ENCODE results near the gene ACOXL. TPM values are rescaled to one million over a fixed set of nuclear protein-coding genes. Genes with fewer than 3 reads are reported as not detected.
"Not testable (repeated sequence)": the region's sequence is repeated elsewhere in the genome, so short reads cannot be mapped to it uniquely, and the experiment has no call there.

Gene ACOXL
- polyA plus RNA-seq (2013, experiment 1 of 2; ENCODE audit: insufficient read length) = 0.05 TPM
- polyA plus RNA-seq (2013, experiment 2 of 2; ENCODE audit: insufficient read length) = 0.07 TPM

DNA sequence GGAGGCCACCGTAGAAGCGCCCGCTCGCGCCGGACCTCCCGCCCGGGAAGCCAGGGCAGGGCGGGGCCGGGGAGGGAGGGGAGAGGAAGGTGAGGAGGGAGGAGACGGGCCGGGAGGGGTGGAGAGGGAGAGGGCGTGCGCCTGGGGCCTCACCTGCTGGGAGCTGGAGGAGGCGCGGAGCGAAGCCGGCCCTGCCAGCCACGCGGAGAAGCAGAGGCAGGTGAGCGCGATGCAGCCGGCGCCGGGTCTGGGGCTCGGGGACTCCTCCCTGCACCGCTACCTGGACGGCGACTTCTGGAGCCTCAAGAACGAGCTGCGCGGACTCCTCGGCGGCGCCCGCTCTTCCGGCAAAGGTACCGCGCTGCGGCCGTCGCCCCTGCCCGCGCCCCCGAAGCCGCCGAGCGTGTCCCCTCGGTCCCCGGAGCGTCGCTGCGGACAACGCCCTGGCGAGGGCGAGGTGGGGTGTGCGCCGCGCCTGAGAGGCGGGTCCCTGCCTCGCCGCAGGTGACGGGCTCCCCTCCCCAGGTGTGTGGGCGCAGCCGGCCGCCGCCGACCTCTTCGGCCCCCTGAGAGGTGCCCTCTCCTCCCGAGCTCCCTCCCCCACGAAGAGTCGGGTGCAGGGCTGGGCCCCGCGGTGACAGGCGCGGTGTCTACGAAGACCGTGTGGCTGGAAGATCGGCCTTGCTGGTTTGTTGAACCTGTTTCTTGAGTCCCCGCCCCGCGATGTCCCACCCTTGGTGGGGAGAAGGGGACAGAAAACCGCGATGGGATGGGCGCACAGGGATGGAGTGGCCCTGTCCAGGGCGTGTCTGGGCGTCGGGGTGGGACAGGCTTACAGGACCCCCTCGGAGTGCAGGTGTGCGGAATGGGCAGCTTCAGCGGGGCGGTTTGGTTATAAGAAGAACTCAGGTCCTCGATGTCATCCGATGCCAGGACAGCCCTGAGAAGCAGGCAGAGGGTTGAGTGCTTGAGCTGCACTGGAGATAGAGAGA is at the start of gene ACOXL:
ACOXL (plus strand) TSS at position 152 of the 992 bp plus-strand sequence. CDS start 35,817 bp downstream, outside the sequence.
- no peak for DNase-seq

DNA sequence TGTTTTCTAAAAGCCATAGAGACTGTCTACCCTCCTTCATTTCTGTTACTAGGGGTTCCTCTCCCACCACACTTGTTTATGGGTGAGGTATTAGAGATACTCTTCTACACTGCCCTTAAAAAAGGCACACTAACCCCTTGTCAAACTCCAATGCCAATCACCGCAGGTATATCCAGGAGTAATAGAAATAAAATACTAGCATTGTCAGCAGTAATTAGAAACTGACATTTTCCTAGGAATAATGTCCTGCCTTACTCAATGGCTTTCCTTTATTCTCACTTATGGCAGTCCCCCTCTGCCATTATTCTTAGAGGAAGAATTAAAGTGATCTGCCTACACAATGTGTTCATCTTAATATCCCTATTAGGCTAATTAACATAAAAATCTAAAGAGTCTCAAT is 49.5 kb upstream of the ACOXL start:
- DNase-seq = no peak

DNA sequence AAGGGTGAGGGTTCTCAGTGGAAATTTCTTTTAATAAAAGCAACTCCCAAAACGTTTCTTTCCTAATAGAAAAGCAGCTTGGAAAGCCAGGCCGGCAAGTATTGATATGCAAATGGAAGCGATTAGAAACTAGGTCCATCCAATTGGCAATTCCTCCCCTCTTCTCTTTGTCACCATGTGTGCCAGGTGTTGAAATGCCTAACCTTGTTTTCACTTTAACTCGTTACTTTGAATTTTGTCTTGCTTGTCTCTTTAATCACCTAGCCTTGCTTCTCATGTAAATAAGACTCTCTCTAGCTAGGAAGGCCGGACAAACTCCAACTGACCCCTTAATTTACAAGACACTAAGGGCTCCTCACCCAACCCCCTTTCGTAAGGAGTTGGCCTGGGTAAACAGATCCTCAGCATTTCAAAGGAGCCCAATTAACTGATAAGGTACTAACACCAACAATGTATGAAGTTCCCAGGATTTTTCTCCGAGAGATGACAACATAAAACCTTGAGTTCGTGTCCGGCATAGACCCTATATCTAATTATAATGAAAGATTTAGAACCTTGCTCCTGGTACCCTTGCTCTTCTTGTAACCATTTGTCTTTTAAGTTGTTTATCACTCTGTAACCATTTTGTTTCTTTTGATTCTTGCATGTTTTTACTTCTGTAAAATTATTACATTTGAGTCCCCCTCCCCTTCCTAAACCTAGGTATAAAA is 44.4 kb upstream of the ACOXL start:
- not testable (repeated sequence) for DNase-seq

DNA sequence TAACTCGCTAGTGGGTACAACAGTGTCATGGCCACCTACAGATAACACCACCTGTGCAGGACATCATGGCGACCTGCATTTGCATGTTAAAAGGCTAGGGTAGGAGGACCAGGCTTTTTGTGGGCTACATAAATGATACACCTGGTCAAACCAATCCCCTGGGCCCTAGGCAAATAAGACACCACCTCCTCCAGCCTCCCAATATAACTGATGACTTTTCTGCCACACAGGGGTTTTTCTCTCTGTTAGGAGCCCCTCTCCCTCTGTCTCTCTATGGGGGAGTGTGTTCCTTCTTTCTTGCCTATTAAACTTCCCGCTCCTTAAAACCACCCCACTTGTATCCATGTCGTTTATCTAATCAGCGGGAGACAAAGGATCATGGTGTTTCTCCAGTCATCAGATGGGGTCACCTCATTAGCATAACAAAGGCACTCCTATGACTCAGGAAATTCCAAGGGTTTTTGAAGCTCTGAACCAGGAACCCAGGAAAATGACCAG is 43.7 kb upstream of the ACOXL start:
- DNase-seq = no peak

DNA sequence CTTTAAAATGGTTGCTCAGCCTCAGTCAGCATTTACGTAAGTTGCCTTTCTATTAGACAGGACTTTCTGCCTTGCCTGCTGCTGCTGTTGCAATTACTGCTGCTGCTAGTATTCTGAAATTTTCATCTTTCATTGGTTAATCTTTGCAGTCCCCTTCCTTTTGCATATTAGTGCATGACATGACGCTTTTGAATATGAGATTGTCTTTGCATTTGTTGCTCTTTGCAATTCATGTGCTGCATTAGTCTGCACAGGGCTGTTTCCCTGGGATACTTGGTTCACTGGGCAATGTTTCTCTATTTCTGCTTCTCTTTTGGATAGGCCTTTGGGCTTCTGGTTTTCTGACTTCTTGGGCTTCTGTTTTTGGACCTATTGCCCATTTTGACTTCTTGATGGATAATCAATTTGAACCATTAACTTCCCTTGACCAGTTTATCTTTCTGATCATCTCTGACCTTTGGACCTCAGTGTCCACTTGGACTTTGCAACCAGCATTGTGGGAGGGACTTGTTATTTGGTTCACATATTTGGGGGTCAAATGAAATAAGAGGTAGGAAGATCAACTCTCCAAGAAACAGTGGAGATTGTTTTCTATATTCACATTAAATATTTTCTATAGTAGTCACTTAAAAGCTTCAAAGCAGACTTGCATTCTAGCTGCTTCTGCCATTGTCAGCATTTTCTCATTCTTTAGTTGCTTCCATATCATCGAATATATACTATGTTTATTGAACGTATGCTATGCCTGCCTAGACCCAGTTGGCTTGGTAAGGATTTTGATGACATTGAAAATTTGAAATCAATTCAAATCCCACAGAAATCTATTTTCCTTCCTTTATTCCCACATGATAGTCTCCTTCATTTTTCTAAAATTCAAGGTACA is 42.0 kb upstream of the ACOXL start:
- DNase-seq = no peak

DNA sequence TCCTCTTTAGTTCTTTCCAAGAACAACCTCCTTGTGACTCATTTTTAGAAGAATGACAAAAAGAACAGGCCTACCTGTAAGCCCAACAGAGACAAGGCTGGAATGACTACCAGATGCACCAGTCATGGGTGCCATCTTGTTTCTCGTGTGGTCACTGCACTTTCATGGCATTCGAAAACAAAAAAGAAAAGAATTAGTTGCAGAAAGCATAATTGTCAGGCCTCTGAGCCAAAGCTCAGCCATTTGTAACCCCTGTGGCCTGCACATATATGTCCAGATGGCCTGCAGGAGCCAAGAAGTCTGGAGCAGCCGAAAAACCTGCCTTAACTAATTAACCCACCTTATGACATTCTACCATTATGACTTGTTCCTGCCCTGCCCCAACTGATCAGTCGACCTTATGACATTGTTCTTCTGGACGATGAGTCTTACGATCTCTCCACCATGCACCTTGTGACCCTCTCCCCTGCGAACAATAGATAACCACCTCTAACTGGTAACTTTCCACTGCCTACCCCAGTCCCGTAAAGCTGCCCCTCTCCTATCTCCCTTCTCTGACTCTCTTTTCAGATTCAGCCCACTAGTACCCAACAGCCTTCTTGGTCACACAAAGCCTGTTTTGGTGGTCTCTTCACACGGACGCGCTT is 40.6 kb upstream of the ACOXL start:
- DNase-seq = no peak

DNA sequence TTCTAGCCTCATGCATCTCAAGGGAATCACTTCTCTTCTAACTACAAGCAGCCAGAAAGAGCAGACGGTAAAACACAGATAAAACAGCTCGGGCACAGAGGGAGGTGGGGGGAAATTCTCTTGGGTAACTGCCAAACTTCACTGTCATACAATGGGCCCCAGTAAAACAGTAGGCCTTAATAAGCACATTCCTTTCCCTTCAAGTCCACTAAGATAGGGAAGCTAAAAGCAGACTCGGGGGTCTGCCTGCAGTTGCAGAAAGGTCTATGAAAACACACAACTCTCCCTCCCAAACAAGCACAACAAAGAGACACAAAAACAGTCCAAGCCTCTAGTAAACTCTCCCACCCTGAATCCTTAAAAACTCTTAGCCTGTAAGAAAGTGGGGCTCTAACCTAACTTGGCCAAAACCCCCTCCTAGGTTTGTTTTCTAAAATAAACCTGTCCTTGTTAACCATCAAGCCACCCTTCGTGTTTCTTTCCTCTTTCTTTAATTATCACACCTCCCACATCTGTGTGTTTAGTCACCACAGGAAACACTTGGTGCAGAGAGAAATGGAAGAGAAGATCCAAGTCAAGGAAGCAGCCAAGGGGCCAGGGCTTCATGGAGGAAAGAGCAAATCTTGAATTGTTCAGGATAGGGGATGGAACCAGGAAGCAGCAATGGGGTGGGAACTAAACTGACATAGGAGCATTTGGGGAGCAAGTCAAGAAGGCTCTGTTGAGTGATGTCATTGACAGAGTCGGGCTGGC is 37.1 kb upstream of the ACOXL start:
- DNase-seq = not testable (repeated sequence)

DNA sequence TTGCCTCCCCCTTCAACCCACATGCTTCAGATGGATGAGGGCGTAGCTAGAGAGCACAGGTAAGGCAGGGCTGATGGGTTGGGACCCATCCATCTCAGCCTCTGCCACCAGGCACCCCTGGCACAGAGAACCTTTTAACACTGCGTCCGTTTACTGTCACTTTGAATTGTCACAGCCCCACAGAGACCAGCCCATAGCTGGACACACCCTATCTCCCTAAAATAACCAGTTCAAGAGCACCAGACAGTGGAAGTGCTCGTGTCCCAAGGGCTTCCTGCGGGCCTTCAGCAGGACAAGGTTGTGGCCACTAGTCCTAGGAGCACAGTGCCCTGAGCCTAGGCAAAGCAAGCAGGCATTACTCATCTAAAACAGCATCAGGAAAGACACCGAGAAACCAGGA is 34.1 kb upstream of the ACOXL start:
- DNase-seq = not testable (repeated sequence)

DNA sequence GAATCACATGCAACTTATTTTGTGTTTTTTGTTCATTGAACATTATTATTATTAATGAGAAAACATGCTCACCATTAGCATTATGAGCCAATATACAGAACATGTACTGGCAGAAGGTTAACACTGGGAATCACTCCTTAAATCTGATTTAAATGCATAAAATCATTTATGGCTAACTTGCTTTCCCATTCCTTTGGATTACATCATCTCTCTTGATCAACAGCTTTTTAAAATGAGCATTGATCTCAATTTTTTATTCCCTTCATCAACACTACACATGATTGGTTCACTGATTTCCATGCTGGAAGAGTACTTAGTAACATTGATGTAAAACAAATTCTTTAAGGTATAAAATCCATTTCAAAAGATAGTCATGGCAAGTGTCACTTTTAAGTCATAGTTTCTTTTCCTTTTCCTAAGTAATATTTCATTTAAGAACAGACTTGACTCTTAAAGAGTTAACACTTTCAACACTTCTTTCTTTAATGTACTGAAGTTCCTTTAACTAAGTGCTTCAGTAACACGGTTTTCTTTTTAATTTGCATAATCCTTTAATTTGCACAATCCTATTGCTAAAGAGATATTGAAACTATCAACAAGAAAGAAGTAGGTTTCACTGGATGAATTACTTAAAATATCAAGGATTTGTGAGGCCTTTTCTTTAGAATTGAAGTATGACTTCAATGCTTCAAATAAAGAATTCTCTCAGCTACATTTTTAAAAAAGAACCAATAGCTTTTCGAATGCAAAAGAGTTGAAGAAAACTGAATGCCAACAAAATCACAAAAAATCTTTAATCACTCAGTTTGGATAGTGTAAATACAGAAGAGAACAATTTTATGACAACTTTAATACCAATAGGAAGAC is 29.6 kb upstream of the ACOXL start:
- no peak for DNase-seq

DNA sequence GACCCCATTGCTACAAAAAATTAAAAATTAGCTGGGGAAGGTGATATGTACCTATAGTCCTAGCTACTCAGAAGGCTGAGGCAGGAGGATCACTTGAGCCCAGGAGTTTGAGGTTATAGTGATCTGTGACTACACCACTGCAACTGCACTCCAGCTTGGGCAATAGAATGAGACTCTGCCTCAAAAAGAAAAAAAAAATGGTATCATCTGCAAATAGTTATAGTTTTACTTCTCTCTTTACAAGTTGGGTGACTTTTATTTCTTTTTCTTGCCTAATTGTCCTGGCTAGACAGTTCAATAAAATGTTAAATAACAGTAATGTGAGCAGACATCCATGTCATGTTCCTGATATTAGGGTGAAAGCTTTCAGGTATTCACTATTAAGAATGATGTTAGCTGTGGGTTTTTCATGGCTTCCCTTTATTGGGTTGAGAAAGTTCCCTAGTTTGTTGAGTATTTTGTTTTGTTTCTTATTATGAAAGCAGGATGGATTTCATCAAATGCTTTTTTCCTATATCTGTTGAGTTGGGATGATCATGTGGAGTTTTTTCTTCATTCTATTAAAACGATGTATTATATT is 24.9 kb upstream of the ACOXL start:
- no peak for DNase-seq

DNA sequence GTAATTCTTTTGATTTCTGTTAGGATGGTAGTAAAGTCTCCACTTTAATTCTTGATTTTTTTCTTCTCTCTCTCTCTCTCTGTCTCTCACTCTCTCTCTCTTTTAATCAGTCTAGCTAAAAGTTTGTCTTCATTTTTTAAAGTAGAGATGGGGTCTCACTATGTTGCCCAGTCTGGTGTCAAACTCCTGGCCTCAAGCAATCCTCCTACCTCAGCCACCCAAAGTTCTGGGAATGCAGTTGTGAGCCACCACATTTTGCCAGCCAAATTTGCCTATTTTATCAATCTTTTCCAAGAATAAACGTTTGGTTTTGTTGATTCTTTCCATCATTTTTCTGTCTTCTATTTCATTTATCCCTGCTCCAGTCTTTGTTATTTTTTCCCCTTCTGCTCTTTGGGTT is 23.9 kb upstream of the ACOXL start:
- no peak for DNase-seq

DNA sequence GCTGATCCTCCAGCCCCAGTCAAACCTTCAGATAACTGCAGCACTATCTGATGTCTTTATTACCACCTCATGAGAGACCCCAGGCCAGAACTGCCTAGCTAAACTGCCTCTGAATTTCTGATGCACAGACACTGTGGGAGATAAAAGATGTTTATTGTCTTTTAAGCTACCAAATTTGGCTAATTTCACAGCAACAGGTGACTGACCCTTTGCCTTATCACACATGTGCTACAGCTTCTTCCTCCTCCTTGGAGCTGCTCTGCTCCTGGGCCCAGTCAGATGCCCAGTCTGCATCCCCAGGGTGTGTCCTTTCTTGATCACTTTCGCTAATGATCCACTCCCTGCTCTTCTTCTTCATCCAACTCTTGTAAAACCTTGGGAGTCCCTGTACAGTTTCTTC is 19.6 kb upstream of the ACOXL start:
- DNase-seq = no peak

DNA sequence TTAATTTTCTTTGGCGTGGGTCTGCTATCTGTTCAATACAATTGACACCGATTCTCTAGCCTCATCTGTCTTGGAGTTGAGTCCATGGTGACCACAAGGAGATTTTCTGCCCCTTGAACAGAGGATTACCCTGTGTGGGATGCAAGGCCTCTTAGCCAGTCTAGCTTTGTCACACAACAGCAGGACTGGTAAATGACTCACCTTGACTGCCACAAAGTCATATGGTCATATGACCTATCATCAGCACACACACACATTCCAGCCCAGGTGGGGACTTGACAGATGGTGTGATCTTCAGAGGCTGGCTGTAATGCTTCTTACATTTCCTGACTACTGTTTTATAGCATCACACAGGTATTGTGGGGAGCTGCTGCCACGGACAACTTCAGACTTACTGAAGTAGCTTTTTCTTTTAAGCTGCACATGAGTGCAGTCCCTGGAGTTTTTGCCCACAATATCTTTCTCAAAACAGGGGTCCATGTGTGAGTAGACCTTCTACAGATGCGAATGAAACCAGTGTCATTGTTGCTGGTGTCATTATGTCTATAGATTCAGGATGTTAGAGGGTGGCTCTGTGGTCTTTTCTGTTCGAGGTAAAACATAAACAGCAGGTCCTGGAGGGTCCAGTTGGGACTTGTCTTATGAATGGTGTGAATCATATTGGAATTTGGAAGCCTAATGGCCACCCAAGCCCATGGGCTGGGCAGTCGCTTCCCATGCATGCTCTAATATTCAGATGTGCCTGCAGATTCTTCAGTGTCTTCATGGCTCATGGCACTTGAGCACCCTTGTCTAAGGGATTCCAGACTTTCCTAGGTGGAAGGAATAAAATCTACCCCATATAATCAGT is 18.6 kb upstream of the ACOXL start:
- no peak for DNase-seq

DNA sequence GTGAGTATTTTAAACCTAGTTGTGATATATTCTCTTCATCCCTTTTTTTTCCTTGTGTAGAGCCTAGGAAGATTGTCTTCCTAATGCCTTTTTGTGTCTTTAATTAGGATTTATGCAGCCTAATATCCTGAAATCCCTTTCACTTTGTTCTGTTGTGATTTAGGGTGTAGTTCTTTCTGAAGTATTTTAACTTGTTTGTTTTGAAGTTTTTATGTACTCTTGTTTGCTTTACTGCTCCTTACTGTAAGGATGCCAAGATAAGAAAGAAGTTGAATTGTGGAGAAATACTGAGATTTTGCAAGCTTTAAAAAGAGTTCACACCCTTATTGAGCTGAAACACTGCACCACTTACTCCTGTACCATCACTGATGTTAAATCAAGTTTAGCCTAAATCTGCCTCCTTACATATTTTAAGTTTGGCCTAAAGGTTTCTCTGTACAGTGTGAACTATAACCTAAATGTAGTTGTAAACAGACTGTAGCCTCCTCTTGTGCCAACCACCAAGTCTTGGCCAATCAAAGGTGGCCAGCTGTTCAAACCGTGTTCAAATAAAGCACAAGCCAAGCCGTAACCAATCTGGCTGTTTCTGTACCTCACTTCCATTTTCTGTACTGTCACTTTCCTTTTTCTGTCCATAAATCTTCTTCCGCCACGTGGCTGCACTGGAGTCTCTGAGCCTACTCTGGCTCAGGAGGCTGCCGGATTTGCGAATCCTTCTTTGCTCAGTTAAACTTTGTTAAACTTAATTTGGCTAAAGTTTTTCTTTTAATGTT is 17.7 kb upstream of the ACOXL start:
- no peak for DNase-seq

DNA sequence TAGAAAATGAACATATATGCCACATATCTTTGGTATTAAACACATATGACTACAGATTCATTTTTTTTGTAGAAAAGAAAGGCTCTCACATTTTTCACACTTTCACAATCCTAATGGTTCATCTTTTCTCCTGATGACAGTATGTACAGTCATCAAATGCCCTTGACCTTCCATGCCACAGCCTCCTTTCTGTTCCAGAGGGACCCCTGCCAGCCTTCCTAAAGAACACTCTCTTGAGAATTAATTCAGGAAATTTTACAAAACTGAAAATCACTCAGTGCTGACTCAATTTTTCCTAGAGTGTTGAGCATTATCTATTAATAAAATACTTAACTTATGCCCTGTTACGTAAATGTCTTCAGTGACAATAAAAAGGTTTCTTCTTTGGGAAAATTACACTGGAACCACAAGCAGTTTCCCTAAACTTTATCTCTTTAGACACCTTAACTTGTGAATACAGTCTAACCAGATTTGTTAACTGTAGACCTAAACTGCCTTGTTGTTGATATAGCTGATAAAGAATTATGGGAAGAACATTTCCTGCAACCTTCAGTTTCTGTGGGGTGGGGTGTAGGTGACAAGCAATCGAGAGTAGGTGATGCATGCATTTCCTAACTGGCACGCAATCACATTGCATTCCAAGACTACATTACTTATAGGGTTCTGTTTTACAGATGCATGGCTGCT is 15.3 kb upstream of the ACOXL start:
- DNase-seq = peak; percentile 47

DNA sequence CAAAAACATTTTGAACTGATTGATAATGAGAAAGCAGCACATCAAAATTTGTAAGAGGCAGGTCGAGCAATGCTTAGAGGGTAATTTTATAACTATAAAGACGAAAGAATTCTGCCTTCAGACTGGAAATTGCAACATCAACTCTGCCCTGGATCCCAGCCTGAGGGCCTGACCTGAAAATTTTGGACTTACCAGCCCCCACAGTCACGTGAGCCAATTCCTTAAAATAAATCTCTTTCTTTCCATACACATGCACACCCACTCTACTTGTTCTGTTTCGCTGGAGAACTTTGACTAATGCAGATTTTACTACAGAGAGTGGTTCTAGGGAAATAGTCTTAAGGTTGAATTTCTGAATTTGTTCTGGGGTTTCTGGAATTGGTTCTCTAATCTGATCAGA is 14.6 kb upstream of the ACOXL start:
- no peak for DNase-seq

DNA sequence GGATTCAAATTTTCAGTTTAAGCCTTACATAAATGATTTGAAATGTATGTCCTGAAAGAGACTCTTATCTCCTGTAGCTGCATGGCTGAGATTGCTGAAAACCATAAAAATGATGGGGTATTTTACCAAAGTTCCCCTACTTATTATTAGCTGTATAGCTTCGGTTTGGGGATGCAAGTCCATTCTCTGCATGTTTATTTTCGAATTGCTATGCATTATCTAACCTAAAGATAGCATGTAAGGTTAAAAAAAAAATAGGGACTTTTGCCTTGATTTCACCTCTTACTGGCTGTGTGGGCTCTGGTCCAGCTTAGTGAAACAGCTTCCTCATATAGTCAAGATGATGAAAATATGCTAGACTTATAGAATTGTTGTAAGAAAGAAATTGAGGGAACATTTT is 14.0 kb upstream of the ACOXL start:
- DNase-seq = no peak

Data from fibroblast of skin of scalp (primary cell).